Midbrain (tissue), 1 donor: Measurements from ENCODE around the gene ASB8.
A peak's percentile ranks its signal among the peaks of the same experiment; 100 is the strongest.
"Not testable (repeated sequence)": the region's sequence is repeated elsewhere in the genome, so short reads cannot be mapped to it uniquely, and the experiment has no call there.

Experiments used
- DNase-seq: peaks from one replicate; lab custom pipeline; 2025; lab: John Stamatoyannopoulos, UW

The ASB8 gene

GRCh38 chr12:48183091-48183875, 26.0 kb upstream of the ASB8 start, which contains the start of gene CCDC184:
TSS of gene CCDC184 (plus strand) at chr12:48183644. CDS start at chr12:48184123, 479 bp downstream.
- peak; percentile 75 for DNase-seq

- DNase-seq, result no peak
Measured at GRCh38 chr12:48182631-48183030, 25.3 kb upstream of the ASB8 start.

- no peak for DNase-seq
Measured at GRCh38 chr12:48180857-48181495, 23.7 kb upstream of the ASB8 start.

GRCh38 chr12:48180424-48180823, 23.1 kb upstream of the ASB8 start:
- DNase-seq, result no peak

GRCh38 chr12:48179466-48179865, 22.2 kb upstream of the ASB8 start:
- no peak for DNase-seq

GRCh38 chr12:48177982-48178381, 20.7 kb upstream of the ASB8 start:
- no peak for DNase-seq

- no peak for DNase-seq
Measured at GRCh38 chr12:48176417-48176751, 19.1 kb upstream of the ASB8 start.

GRCh38 chr12:48175613-48176416, 18.5 kb upstream of the ASB8 start:
- DNase-seq, result no peak

GRCh38 chr12:48169011-48169410, 11.7 kb upstream of the ASB8 start:
- DNase-seq, result no peak

- peak; percentile 47 for DNase-seq
Measured at GRCh38 chr12:48165089-48165981, 8.0 kb upstream of the ASB8 start.

- peak; percentile 44 for DNase-seq
Measured at GRCh38 chr12:48164451-48164850, 7.1 kb upstream of the ASB8 start.

- DNase-seq, result no peak
Measured at GRCh38 chr12:48163150-48163747, 5.9 kb upstream of the ASB8 start.

GRCh38 chr12:48160807-48161206, 3.5 kb upstream of the ASB8 start:
- peak; percentile 35 for DNase-seq

GRCh38 chr12:48160046-48160445, 2.7 kb upstream of the ASB8 start:
- DNase-seq, result no peak

GRCh38 chr12:48157889-48158370, 615 bp upstream of the ASB8 start:
- no peak for DNase-seq

- DNase-seq, result no peak
Measured at GRCh38 chr12:48156652-48157017, 680 bp downstream of the ASB8 start.

GRCh38 chr12:48155786-48156185, 1.5 kb downstream of the ASB8 start:
- DNase-seq, result not testable (repeated sequence)

GRCh38 chr12:48151103-48151771, 6.1 kb downstream of the ASB8 start:
- no peak for DNase-seq

GRCh38 chr12:48145981-48146380, 11.3 kb downstream of the ASB8 start:
- no peak for DNase-seq

GRCh38 chr12:48143898-48144297, 13.4 kb downstream of the ASB8 start:
- DNase-seq, result no peak
